OCI-LY3 (cell line): ENCODE measurements around the gene RAPGEF3.

ENCODE experiments used
- H2AFZ ChIP-seq: fragments of 200-600, 300-600 bp; shearing (Covaris generic); 2 replicates; pipeline ENCODE4 v1.6.0; 2014; ENCODE audit warnings: antibody characterized with exemption, low read depth, low read length
- H3K27ac ChIP-seq: fragments of 200-600, 300-600 bp; sonication (generic); 2 replicates; pipeline ENCODE4 v1.5.1; 2014; ENCODE audit warnings: mild to moderate bottlenecking, low read length, moderate library complexity, mixed read lengths
- H3K27me3 ChIP-seq: fragments of 200-600, 300-600 bp; sonication (generic); 2 replicates; pipeline ENCODE4 v1.6.1; 2014; ENCODE audit warnings: low read depth, low read length, mixed read lengths
- H3K36me3 ChIP-seq: fragments of 200-600, 300-600 bp; sonication (generic); replicated peaks from 2 replicates; pipeline ENCODE3; 2014; ENCODE audit warnings: low read depth, low read length, mixed read lengths
- H3K4me1 ChIP-seq: fragments of 300-600, 200-600 bp; sonication (generic); 2 replicates; pipeline ENCODE4 v1.6.1; 2014; ENCODE audit warnings: low read length, mixed read lengths
- H3K4me2 ChIP-seq: fragments of 200-600, 300-600 bp; sonication (generic); 2 replicates; pipeline ENCODE4 v1.6.1; 2014; ENCODE audit warnings: low read length, mixed read lengths
- H3K4me3 ChIP-seq: fragments of 300-600, 200-600 bp; sonication (generic); 2 replicates; pipeline ENCODE4 v1.5.1; 2014; ENCODE audit warnings: antibody characterized with exemption, mild to moderate bottlenecking, low read length, moderate library complexity
- H3K79me2 ChIP-seq: fragments of 300-600, 200-600 bp; shearing (Covaris generic); 2 replicates; pipeline ENCODE4 v1.6.1; 2014; ENCODE audit warnings: mild to moderate bottlenecking, low read length, mixed read lengths
- H3K9ac ChIP-seq: fragments of 300-600, 200-600 bp; shearing (Covaris generic); 2 replicates; pipeline ENCODE4 v1.6.0; 2014; ENCODE audit warnings: mild to moderate bottlenecking, low read length, moderate library complexity
- H3K9me3 ChIP-seq: fragments of 200-600, 300-600 bp; shearing (Covaris generic); 2 replicates; pipeline ENCODE4 v1.6.1; 2014; ENCODE audit warnings: low read length, mixed read lengths; ENCODE audit not compliant: insufficient read depth
- H4K20me1 ChIP-seq: fragments of 200-600, 300-600 bp; sonication (generic); 2 replicates; pipeline ENCODE4 v1.6.1; 2016; ENCODE audit warnings: low read length, mixed read lengths; ENCODE audit not compliant: insufficient read depth
- CTCF ChIP-seq: fragments of 200-600, 300-600 bp; sonication (generic); IDR thresholded peaks from 2 replicates; pipeline ENCODE4 v1.5.1; 2014; ENCODE audit warnings: antibody characterized with exemption, low read length, low read depth
- EZH2phosphoT487 ChIP-seq: fragments of 200-600 bp; shearing (Covaris generic); IDR thresholded peaks from 2 replicates; pipeline ENCODE4 v1.6.1; 2018; ENCODE audit warnings: antibody characterized with exemption, mixed run types, low read depth

The RAPGEF3 gene

GRCh38 chr12:47801904-47802246, 43.2 kb upstream of the RAPGEF3 start:
- no peak overlapping the region for H3K9ac ChIP-seq
- H3K79me2 ChIP-seq = peaks cover 40% of the 10 kb centered on the region
- H3K4me2 ChIP-seq = no peak overlapping the region
- no peak for TF ChIP-seq EZH2phosphoT487
- no peak for TF ChIP-seq CTCF
- no peak overlapping the region for H3K4me3 ChIP-seq
- no peaks in the 10 kb centered on the region for H3K27me3 ChIP-seq
- no peaks in the 10 kb centered on the region for H3K9me3 ChIP-seq
- no peaks in the 10 kb centered on the region for H4K20me1 ChIP-seq
- H3K36me3 ChIP-seq = peaks cover 19% of the 10 kb centered on the region
- no peak overlapping the region for H2AFZ ChIP-seq
- peaks cover 42% of the 10 kb centered on the region for H3K4me1 ChIP-seq
- no peak overlapping the region for H3K27ac ChIP-seq

- Histone ChIP-seq H4K20me1 (no peaks in the 10 kb centered on the region), H3K36me3 (peaks cover 22% of the 10 kb centered on the region), H3K27me3 (no peaks in the 10 kb centered on the region), H3K4me2 (no peak overlapping the region), H3K79me2 (peaks cover 35% of the 10 kb centered on the region), H2AFZ (no peak overlapping the region), H3K27ac (no peak overlapping the region), H3K4me1 (peaks cover 37% of the 10 kb centered on the region), H3K4me3 (no peak overlapping the region), H3K9ac (no peak overlapping the region), H3K9me3 (no peaks in the 10 kb centered on the region)
- no peak for TF ChIP-seq CTCF
- no peak for TF ChIP-seq EZH2phosphoT487
Measured at GRCh38 chr12:47801170-47801903, 42.7 kb upstream of the RAPGEF3 start.

- Histone ChIP-seq H3K4me1 (peaks cover 29% of the 10 kb centered on the region), H3K27me3 (no peaks in the 10 kb centered on the region), H3K9ac (no peak overlapping the region), H4K20me1 (no peaks in the 10 kb centered on the region), H3K27ac (no peak overlapping the region), H3K4me2 (no peak overlapping the region), H3K4me3 (no peak overlapping the region), H2AFZ (no peak overlapping the region), H3K9me3 (no peaks in the 10 kb centered on the region), H3K79me2 (peaks cover 29% of the 10 kb centered on the region), H3K36me3 (peaks cover 22% of the 10 kb centered on the region)
- TF ChIP-seq EZH2phosphoT487 = no peak
Measured at GRCh38 chr12:47800582-47800981, 41.9 kb upstream of the RAPGEF3 start.

- Histone ChIP-seq H2AFZ (no peak overlapping the region), H3K27me3 (no peaks in the 10 kb centered on the region), H3K27ac (no peak overlapping the region), H3K79me2 (peaks cover 25% of the 10 kb centered on the region), H3K9ac (no peak overlapping the region), H3K4me2 (no peak overlapping the region), H3K4me1 (peaks cover 28% of the 10 kb centered on the region), H4K20me1 (no peaks in the 10 kb centered on the region), H3K36me3 (peaks cover 25% of the 10 kb centered on the region), H3K4me3 (no peak overlapping the region), H3K9me3 (no peaks in the 10 kb centered on the region)
- TF ChIP-seq CTCF (no peak), EZH2phosphoT487 (no peak)
Measured at GRCh38 chr12:47799357-47799955, 40.8 kb upstream of the RAPGEF3 start.
